Measurements from ENCODE around the gene MESP2.

The MESP2 gene

GRCh38 chr15:89802231-89802928, 26.2 kb downstream of the MESP2 start:
- DNase-seq (ENCODE audit: low read depth) = no peak

GRCh38 chr15:89802986-89803824, 27.1 kb downstream of the MESP2 start:
- DNase-seq (ENCODE audit: low read depth) = no peak

- no peak for DNase-seq (ENCODE audit: low read depth)
Measured at GRCh38 chr15:89803941-89804800, 28.0 kb downstream of the MESP2 start.

GRCh38 chr15:89805241-89806209, 29.4 kb downstream of the MESP2 start:
- no peak for DNase-seq (ENCODE audit: low read depth)

GRCh38 chr15:89806210-89806558, 30.1 kb downstream of the MESP2 start:
- no peak for DNase-seq (ENCODE audit: low read depth)

- no peak for DNase-seq (ENCODE audit: low read depth)
Measured at GRCh38 chr15:89806559-89807550, 30.7 kb downstream of the MESP2 start.

- no peak for DNase-seq (ENCODE audit: low read depth)
Measured at GRCh38 chr15:89807689-89808088, 31.6 kb downstream of the MESP2 start.

GRCh38 chr15:89808160-89808870, 32.2 kb downstream of the MESP2 start:
- no peak for DNase-seq (ENCODE audit: low read depth)

- peak; percentile 31 for DNase-seq (ENCODE audit: low read depth)
Measured at GRCh38 chr15:89809093-89809786, 33.1 kb downstream of the MESP2 start.

- DNase-seq (ENCODE audit: low read depth) = no peak
Measured at GRCh38 chr15:89809787-89810148, 33.6 kb downstream of the MESP2 start.

- DNase-seq (ENCODE audit: low read depth) = no peak
Measured at GRCh38 chr15:89810837-89811236, 34.7 kb downstream of the MESP2 start.

- no peak for DNase-seq (ENCODE audit: low read depth)
Measured at GRCh38 chr15:89812011-89812846, 36.1 kb downstream of the MESP2 start.

GRCh38 chr15:89812847-89813320, 36.8 kb downstream of the MESP2 start:
- DNase-seq (ENCODE audit: low read depth) = no peak

- DNase-seq (ENCODE audit: low read depth) = no peak
Measured at GRCh38 chr15:89813381-89814111, 37.4 kb downstream of the MESP2 start.

GRCh38 chr15:89814112-89814742, 38.1 kb downstream of the MESP2 start:
- no peak for DNase-seq (ENCODE audit: low read depth)

GRCh38 chr15:89815769-89816168, 39.6 kb downstream of the MESP2 start:
- no peak for DNase-seq (ENCODE audit: low read depth)
